Stomach (tissue), 9 donors: ENCODE results near the gene DNTT. TPM values are rescaled to one million over a fixed set of nuclear protein-coding genes. Genes with fewer than 3 reads are reported as not detected.

ENCODE experiments used
- DNase-seq, 2 donors: peaks; one replicate each; pipeline versions ENCODE4 v3.0.0 to v3.0.0-alpha.2; 2013 to 2019
- H3K27ac ChIP-seq, 5 donors: fragments of 200-600 bp in 4 of 5; sonication (generic) in 4 of 5; one replicate each; pipeline ENCODE4 v1.5.1; 2013 to 2019; ENCODE audit warnings: mild to moderate bottlenecking in 1 of 5, moderate library complexity in 1 of 5
- H3K27me3 ChIP-seq, 3 donors: fragments of 200-600 bp; sonication (generic); one replicate each; pipeline ENCODE4 v1.5.1; 2017 to 2019; ENCODE audit warnings: mixed run types in 1 of 3
- H3K36me3 ChIP-seq, 4 donors: fragments of 200-600 bp; sonication (generic); 1 replicate in 3 of 4; 2 replicates in 1 of 4; pipeline ENCODE4 v1.5.1; 2016 to 2019
- H3K4me1 ChIP-seq, 4 donors: fragments of 200-600 bp; sonication (generic); one replicate each; pipeline ENCODE4 v1.5.1; 2016 to 2019
- H3K4me3 ChIP-seq, 4 donors: fragments of 200-600 bp; sonication (generic) in 3 of 4; one replicate each; pipeline ENCODE4 v1.5.1; 2016 to 2019; ENCODE audit warnings: mild to moderate bottlenecking in 1 of 4
- H3K9me3 ChIP-seq, 4 donors: fragments of 200-600 bp; sonication (generic); one replicate each; pipeline ENCODE4 v1.5.1; 2016 to 2019
- EP300 ChIP-seq: sonication (generic); formaldehyde crosslinking; IDR thresholded peaks from one replicate; pipeline ENCODE4 v1.6.1; 2017; ENCODE audit warnings: antibody characterized with exemption
- POLR2A ChIP-seq, 4 donors: fragments of 450-650 bp; IDR thresholded peaks; one replicate each; pipeline ENCODE4 v1.6.1; 2016; ENCODE audit warnings: antibody characterized with exemption in 4 of 4, control low read depth in 2 of 4, mild to moderate bottlenecking in 1 of 4, moderate library complexity in 1 of 4
- POLR2AphosphoS5 ChIP-seq, 3 donors: sonication (generic); formaldehyde crosslinking; IDR thresholded peaks; one replicate each; pipeline ENCODE4 v1.6.1; 2016; ENCODE audit warnings: antibody characterized with exemption in 3 of 3
- WGBS, 5 donors: extraction: QIAGEN DNeasy Blood & Tissue Kit in 3 of 5; methylation state at CpG; one replicate each; pipeline versions ENCODE4 v1.1.5 to v1.1.7; 2013 to 2018; 5-methylcytosine and 5-hydroxymethylcytosine counted together
- intact Hi-C: fragments of 100-400 bp; cut with DNase I; formaldehyde crosslinking; loops from one replicate; pipeline ENCODE4 v1.15.1; 2023; ENCODE audit warnings: low total_unique reads
- polyA plus RNA-seq, 3 donors: library from polyadenylated mRNA; stranded (reverse); fragments of 200-250 nt; gene quantifications; one replicate each; pipeline ENCODE4 v1.2.3, GENCODE V29; 2013
- total RNA-seq, 5 donors: library from RNA; depleted of rRNA; stranded (reverse); fragments of >200 nt; gene quantifications; one replicate each; pipeline versions ENCODE4 v1.1.0 to v1.2.3, GENCODE V29; 2014 to 2016
- TF ChIP-seq, protein P1 (sequence below), 7 experiments: fragments of 450-650 bp in 4 of 7; fragments of 200-600 bp in 3 of 7; sonication (generic) in 3 of 7; IDR thresholded peaks; one replicate each; pipeline ENCODE4 v1.5.1; 2016 to 2019; ENCODE audit warnings: antibody characterized with exemption in 7 of 7, control low read depth in 2 of 7, mild to moderate bottlenecking in 1 of 7
- donor health status: healthy with polysubstance abuse.
- donor health status: Bipolar disorder and iron deficiency.
- donor health status: healthy.

The DNTT gene
- total and polyA plus RNA-seq, 8 donors = not detected

DNA sequence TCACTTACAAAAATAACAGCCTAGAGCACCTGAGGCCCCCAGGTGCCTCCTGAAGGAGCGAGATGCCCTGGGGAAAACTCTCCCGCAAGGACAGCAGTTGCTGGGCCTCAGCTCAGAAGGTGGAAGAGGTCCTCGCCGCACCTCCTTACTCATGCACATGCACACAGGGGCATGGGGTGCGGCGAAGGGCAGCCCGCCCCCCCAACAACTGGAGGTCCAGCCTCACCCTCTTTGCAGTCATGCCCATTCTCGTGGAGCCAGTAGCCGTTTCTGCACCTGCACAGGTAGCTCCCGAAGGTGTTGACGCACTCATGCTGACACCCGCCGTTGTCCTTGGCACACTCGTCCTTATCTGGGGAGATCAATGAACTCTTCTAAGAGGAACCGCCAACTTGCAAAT, 74.5 kb downstream of the DNTT start:
- TF ChIP-seq EP300 = no peak
- TF ChIP-seq POLR2A (IDR thresholded peaks at IDR 0.05) = no peak
- no peak for TF ChIP-seq POLR2AphosphoS5 (IDR thresholded peaks at IDR 0.05)
- TF ChIP-seq, protein P1, sequence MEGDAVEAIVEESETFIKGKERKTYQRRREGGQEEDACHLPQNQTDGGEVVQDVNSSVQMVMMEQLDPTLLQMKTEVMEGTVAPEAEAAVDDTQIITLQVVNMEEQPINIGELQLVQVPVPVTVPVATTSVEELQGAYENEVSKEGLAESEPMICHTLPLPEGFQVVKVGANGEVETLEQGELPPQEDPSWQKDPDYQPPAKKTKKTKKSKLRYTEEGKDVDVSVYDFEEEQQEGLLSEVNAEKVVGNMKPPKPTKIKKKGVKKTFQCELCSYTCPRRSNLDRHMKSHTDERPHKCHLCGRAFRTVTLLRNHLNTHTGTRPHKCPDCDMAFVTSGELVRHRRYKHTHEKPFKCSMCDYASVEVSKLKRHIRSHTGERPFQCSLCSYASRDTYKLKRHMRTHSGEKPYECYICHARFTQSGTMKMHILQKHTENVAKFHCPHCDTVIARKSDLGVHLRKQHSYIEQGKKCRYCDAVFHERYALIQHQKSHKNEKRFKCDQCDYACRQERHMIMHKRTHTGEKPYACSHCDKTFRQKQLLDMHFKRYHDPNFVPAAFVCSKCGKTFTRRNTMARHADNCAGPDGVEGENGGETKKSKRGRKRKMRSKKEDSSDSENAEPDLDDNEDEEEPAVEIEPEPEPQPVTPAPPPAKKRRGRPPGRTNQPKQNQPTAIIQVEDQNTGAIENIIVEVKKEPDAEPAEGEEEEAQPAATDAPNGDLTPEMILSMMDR (IDR thresholded peaks at IDR 0.05) = no peak
- H3K4me3 ChIP-seq = no peak overlapping the region
- no peaks in the 10 kb centered on the region for H3K36me3 ChIP-seq
- no peak overlapping the region for H3K27ac ChIP-seq
- DNase-seq = no peak
- H3K4me1 ChIP-seq = peaks cover 5 to 24% (median 17%) of the 10 kb centered on the region in 4 donors
- H3K9me3 ChIP-seq = no peaks in the 10 kb centered on the region
- H3K27me3 ChIP-seq = no peaks in the 10 kb centered on the region
- WGBS, 5 donors = 73 to 84% (median 77%) methylated on average over 12 to 15 of the region's 15 CpGs
- intact Hi-C loops = no loop called here

DNA sequence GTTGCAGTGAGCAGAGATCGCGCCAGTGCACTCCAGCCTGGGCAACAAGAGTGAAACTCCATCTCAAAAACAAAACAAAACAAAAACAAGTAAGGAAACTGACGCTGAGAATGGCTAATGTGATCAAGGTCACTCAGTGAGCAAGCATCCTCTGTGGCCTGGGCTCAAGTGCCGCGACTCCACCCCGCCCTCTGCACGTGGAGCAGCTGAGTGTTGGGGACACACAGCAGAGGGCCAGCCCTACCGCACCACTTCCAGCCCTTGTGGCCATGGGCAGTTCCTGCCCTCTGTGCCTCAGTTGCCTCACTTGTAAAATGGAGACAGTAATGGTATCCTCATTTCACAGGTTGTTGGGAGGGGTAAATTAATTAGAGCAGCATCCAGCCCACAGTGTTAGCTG, 75.5 kb downstream of the DNTT start:
- peaks cover 5 to 21% (median 14%) of the 10 kb centered on the region in 4 donors for H3K4me1 ChIP-seq
- H3K4me3 ChIP-seq = no peak overlapping the region
- peaks cover 0 to 8% (median 3%) of the 10 kb centered on the region in 3 donors for H3K27me3 ChIP-seq
- no peaks in the 10 kb centered on the region for H3K9me3 ChIP-seq
- H3K36me3 ChIP-seq = no peaks in the 10 kb centered on the region
- intact Hi-C loops = loop anchor here (10.0 kb wide), 1 partner anchor 125 kb away; no protein-coding TSS in a partner anchor
- TF ChIP-seq POLR2A (IDR thresholded peaks at IDR 0.05) (no peak), POLR2AphosphoS5 (IDR thresholded peaks at IDR 0.05) (no peak), EP300 (no peak)
- TF ChIP-seq, protein P1 (IDR thresholded peaks at IDR 0.05) = no peak
- no peak overlapping the region for H3K27ac ChIP-seq
- no peak for DNase-seq
- WGBS, 5 donors = 73 to 89% (median 77%) methylated on average over 5 to 8 of the region's 8 CpGs

DNA sequence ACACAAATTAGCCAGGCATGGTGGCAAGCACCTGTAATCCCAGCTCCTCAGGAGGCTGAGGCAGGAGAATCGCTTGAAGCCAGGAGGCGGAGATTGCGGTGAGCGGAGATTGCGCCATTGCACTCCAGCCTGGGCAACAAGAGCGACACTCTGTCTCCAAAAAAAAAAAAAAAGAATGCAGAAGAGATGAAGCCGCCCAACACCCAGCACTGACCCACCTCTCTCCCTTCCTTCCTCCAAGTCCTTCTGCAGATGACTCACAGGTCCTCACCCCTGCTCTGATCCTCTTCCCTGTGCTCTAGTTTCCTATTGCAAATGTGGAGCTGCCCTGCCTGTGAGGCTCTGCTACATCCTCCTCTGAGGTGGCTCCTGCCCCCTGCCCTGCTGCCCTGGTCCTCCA, 76.6 kb downstream of the DNTT start:
- no peaks in the 10 kb centered on the region for H3K9me3 ChIP-seq
- H3K4me3 ChIP-seq = no peak overlapping the region
- no peak for DNase-seq
- TF ChIP-seq, protein P1 (IDR thresholded peaks at IDR 0.05) = no peak
- no peak for TF ChIP-seq POLR2AphosphoS5 (IDR thresholded peaks at IDR 0.05)
- H3K27me3 ChIP-seq = peaks cover 0 to 11% (median 3%) of the 10 kb centered on the region in 3 donors
- intact Hi-C loops = loop anchor here (10.0 kb wide), 1 partner anchor 124 kb away; no protein-coding TSS in a partner anchor
- H3K36me3 ChIP-seq = no peaks in the 10 kb centered on the region
- no peak overlapping the region for H3K27ac ChIP-seq
- 78 to 94% (median 88%) methylated on average over 7 of the region's 7 CpGs for WGBS, 5 donors
- H3K4me1 ChIP-seq = peaks cover 0 to 12% (median 7%) of the 10 kb centered on the region in 4 donors

DNA sequence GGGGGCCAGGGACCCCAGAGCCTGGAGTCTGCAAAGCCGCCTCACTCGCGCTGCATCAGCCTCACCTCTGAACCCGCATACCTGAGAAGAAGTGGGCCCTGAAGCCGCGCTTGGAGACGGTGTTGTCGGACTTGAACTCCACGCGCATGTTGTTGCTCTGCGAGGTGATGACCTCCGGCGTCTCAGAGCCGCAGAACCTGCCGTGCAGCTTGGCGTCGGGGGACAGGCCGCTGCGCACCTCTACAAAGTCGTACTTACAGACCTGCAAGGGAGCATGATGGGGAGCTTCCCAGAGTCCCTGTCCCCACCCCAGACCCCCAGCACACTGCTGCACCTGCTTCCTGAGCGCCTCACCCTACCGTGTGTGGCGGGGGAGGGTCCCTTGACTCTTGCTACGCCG, 80.3 kb downstream of the DNTT start:
- WGBS, 5 donors = 42 to 61% (median 57%) methylated on average over 21 to 25 of the region's 25 CpGs
- intact Hi-C loops = loop anchor here (10.0 kb wide), 1 partner anchor 120 kb away; no protein-coding TSS in a partner anchor
- peak in 1 of 2 donors; percentile 26 for DNase-seq

DNA sequence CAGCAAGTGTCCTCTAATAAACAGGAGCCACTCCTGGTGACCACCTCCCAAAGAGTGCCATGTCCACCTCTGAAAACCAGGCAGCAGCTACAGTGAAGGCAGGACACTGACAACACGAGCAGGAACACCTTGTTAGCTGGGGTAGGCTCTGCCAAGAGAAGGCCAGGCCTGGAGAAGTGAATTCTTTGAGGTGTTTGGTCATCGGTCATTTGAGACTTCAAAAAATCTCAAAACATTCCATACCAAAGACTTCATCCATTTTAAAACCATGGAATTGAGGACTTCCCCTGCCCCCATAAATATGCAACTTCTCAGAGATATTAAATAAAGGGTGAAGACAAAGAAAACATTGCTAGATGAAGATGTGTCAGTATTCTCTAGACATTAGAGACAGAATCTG, 82.9 kb downstream of the DNTT start:
- no peak overlapping the region for H3K27ac ChIP-seq
- H3K9me3 ChIP-seq = no peaks in the 10 kb centered on the region
- TF ChIP-seq POLR2A (IDR thresholded peaks at IDR 0.05) (no peak), POLR2AphosphoS5 (IDR thresholded peaks at IDR 0.05) (no peak), EP300 (no peak)
- TF ChIP-seq, protein P1 (IDR thresholded peaks at IDR 0.05) = no peak
- no peak for DNase-seq
- H3K4me3 ChIP-seq = no peak overlapping the region
- peaks cover 0 to 23% (median 10%) of the 10 kb centered on the region in 4 donors for H3K4me1 ChIP-seq
- H3K27me3 ChIP-seq = peaks cover 0 to 11% (median 3%) of the 10 kb centered on the region in 3 donors
- no peaks in the 10 kb centered on the region for H3K36me3 ChIP-seq
- intact Hi-C loops = loop anchor here (10.0 kb wide), 1 partner anchor 118 kb away; no protein-coding TSS in a partner anchor
- 76 to 94% (median 82%) methylated on average over 2 of the region's 2 CpGs for whole genome bisulfite sequencing, 5 donors

More for the DNA sequence above, 80.3 kb downstream of the DNTT start:
- no peak for TF ChIP-seq POLR2A (IDR thresholded peaks at IDR 0.05)
- TF ChIP-seq POLR2AphosphoS5 (IDR thresholded peaks at IDR 0.05) = no peak
- Histone ChIP-seq H3K4me1 (peaks cover 0 to 8% (median 2%) of the 10 kb centered on the region in 4 donors), H3K27ac (no peak overlapping the region), H3K4me3 (no peak overlapping the region), H3K27me3 (peaks cover 0 to 11% (median 3%) of the 10 kb centered on the region in 3 donors), H3K36me3 (no peaks in the 10 kb centered on the region), H3K9me3 (no peaks in the 10 kb centered on the region)
